ACC112 (cell line): ENCODE measurements around the gene ADCY3.

ENCODE experiments used
- H2AFZ ChIP-seq: fragments of 200-600 bp; sonication (generic); one replicate; pipeline ENCODE4 v1.6.0; 2017; ENCODE audit warnings: antibody characterized with exemption, low read length; ENCODE audit not compliant: unreplicated experiment
- H3K27ac ChIP-seq: fragments of 200-600 bp; sonication (generic); 2 replicates; pipeline ENCODE4 v1.5.1; 2014; ENCODE audit warnings: low read depth, mild to moderate bottlenecking, antibody characterized with exemption, low read length, moderate library complexity
- H3K27me3 ChIP-seq: fragments of 200-600 bp; sonication (generic); 2 replicates; pipeline ENCODE4 v1.6.1; 2014; ENCODE audit warnings: mild to moderate bottlenecking, antibody characterized with exemption, low read length, moderate library complexity, mixed read lengths; ENCODE audit not compliant: insufficient read depth
- H3K36me3 ChIP-seq: fragments of 200-600 bp; sonication (generic); 2 replicates; pipeline ENCODE4 v1.6.1; 2016; ENCODE audit warnings: mild to moderate bottlenecking, antibody characterized with exemption, low read length, moderate library complexity, mixed read lengths; ENCODE audit not compliant: insufficient read depth
- H3K4me1 ChIP-seq: fragments of 200-600 bp; sonication (generic); one replicate; pipeline ENCODE4 v1.6.1; 2016; ENCODE audit warnings: low read length, mixed read lengths; ENCODE audit not compliant: insufficient read depth, unreplicated experiment, control insufficient read depth
- H3K4me3 ChIP-seq: fragments of 200-600 bp; sonication (generic); 2 replicates; pipeline ENCODE4 v1.5.1; 2014; ENCODE audit warnings: mild to moderate bottlenecking, low read depth, low read length
- H3K79me2 ChIP-seq: fragments of 200-600 bp; sonication (generic); one replicate; pipeline ENCODE4 v1.6.0; 2016; ENCODE audit warnings: low read length; ENCODE audit not compliant: control insufficient read depth, unreplicated experiment, insufficient read depth

The ADCY3 gene

DNA sequence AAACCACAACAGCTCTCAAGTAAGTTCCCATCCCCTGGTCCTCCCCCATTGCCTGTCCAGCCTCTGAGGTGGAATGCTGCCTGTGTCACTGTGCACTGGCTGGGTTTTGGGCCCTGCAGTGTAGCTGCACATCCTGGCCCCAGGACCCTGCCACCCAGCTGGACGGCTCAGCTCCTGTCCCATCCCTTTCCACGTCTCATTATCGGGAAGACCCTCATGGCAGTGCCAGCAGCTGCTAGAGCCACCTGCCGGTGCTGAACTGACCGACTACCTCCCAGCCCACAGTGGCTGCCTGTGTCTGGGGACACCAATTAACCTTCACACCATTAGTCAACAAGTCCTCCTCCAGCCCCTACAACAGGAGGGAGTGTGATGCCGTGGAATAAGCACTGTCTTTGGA lies 31.9 kb downstream of the ADCY3 start:
- Histone ChIP-seq H3K79me2 (no peaks in the 10 kb centered on the region), H3K27ac (no peak overlapping the region), H3K36me3 (no peaks in the 10 kb centered on the region), H3K27me3 (no peaks in the 10 kb centered on the region), H3K4me3 (no peak overlapping the region), H3K4me1 (no peaks in the 10 kb centered on the region), H2AFZ (no peak overlapping the region)

GRCh38 chr2:24887307-24887874 lies 32.6 kb downstream of the ADCY3 start:
- no peak overlapping the region for H2AFZ ChIP-seq
- no peaks in the 10 kb centered on the region for H3K27me3 ChIP-seq

DNA sequence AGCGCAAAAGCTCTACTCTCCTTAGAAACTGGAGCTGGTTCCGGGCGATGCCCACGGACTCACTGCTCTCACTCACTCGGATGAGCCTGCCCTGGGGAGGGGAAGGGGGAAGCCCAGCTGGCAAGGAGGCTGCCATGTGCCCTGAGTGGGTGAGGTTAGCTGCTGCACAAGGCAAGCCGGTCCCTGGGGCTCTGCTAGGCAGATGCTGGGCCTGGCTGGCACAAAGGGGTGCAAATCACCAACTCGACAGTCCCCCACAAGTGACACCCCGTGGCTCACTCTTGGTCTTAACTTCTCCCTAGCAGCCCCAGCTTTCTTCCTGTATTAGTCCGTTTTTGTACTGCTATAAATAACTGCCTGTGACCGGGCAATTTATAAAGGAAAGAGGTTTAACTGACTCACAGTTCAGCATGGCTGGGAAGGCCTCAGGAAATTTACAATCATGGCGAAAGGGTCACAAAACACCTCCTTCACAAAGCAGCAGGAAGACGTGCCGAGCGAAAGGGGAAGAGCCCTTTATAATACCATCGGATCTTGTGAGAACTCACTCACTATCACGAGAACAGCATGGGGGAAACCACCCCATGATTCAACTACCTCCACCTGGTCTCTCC lies 33.2 kb downstream of the ADCY3 start:
- Histone ChIP-seq H3K4me1 (no peaks in the 10 kb centered on the region), H2AFZ (no peak overlapping the region), H3K4me3 (no peak overlapping the region), H3K27ac (no peak overlapping the region), H3K27me3 (no peaks in the 10 kb centered on the region), H3K36me3 (no peaks in the 10 kb centered on the region), H3K79me2 (no peaks in the 10 kb centered on the region)

More at GRCh38 chr2:24887307-24887874, 32.6 kb downstream of the ADCY3 start:
- H3K36me3 ChIP-seq, result no peaks in the 10 kb centered on the region
- H3K4me1 ChIP-seq, result no peaks in the 10 kb centered on the region
- no peak overlapping the region for H3K4me3 ChIP-seq
- no peak overlapping the region for H3K27ac ChIP-seq
- H3K79me2 ChIP-seq, result no peaks in the 10 kb centered on the region

DNA sequence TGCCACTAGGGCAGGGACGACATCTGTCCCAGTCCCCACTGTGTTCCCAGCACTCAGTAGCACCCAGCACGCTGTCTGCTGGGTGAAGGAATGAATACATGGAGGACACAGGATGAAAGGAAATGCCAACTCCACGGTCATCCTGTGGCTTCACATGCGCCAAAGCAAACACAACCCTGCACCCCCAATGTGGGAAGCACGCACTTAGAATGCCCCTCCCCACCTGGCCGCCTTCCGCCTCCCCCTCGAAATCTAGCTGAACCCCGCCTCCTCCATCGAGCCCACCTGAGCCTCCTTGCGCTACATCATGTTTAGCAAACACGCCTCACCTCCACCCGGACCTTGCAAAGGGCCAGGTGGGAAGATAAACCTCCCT lies 33.9 kb downstream of the ADCY3 start:
- Histone ChIP-seq H3K4me3 (no peak overlapping the region), H3K4me1 (no peaks in the 10 kb centered on the region), H3K27me3 (no peaks in the 10 kb centered on the region), H2AFZ (no peak overlapping the region), H3K36me3 (no peaks in the 10 kb centered on the region), H3K27ac (no peak overlapping the region), H3K79me2 (no peaks in the 10 kb centered on the region)

DNA sequence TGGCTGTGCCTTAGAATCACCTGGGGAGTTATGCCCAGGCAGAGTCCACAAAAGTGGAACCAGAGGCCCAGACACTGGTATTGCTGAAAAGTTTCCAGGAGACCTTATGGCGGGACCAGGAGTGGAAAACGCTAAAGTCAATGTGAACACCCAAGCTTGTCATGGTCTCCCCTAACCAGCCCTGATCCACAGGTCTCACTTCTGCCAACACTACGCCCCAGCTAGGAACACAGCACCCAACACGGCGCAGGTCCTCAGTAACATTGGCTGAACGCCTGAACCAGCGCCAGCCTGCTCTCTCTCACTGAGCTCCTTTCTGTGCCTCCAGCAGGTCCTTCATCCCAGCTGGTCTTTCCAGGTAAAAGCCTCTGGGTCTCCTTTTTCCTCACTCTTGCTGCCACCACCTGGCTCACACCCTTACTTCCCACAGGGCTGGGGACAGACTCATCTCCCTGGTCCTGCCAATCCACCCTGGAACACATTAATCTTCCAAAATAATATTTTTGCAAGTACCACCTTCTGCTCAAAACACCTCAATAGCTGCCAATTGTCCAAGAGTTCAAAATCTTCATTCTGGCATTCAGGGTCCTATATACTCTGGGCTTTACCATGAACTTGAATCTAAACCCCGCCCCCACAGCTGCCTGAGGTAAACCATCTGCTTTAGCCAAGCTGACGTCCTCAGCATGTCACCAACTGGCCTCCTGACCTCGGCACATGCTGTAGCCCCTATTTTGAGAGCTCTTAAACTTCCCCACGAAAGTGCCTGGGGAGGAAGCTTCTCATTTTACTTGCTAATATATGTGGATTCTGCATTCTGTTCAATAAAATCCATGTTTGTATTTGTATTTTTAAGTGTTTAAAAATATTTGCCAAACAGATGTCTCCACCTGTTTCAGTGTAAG lies 34.6 kb downstream of the ADCY3 start:
- no peak overlapping the region for H3K27ac ChIP-seq

GRCh38 chr2:24883946-24884345 lies 36.1 kb downstream of the ADCY3 start:
- H3K36me3 ChIP-seq, result no peaks in the 10 kb centered on the region
- no peak overlapping the region for H2AFZ ChIP-seq
- no peaks in the 10 kb centered on the region for H3K27me3 ChIP-seq
- H3K4me1 ChIP-seq, result no peaks in the 10 kb centered on the region
- no peak overlapping the region for H3K4me3 ChIP-seq
- H3K27ac ChIP-seq, result no peak overlapping the region
- H3K79me2 ChIP-seq, result no peaks in the 10 kb centered on the region

More for the DNA sequence above, 34.6 kb downstream of the ADCY3 start:
- Histone ChIP-seq H3K79me2 (no peaks in the 10 kb centered on the region), H3K27me3 (no peaks in the 10 kb centered on the region), H3K4me1 (no peaks in the 10 kb centered on the region), H3K36me3 (no peaks in the 10 kb centered on the region), H3K4me3 (no peak overlapping the region), H2AFZ (no peak overlapping the region)

GRCh38 chr2:24881623-24882022 lies 38.4 kb downstream of the ADCY3 start:
- no peak overlapping the region for H3K4me3 ChIP-seq

DNA sequence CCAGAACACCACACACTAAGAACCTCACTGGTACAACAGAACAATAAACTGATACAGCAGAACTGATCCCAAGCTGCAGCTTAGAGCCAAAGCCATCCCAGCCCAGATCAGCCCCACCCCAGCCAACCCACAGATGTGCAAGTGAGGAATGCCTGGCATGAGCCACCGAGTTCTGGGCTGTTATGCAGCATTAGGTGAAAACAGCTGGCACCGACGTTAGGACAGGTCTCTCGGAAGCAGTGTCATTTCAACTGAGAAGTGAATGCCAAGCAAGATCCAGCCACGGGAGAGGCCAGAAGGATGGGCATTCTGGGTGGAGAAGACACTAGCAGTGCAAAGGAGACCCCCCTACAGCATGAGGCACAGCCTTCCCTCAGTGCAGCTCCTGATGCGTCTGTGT lies 38.9 kb downstream of the ADCY3 start:
- Histone ChIP-seq H3K79me2 (no peaks in the 10 kb centered on the region), H3K27ac (no peak overlapping the region), H2AFZ (no peak overlapping the region), H3K36me3 (no peaks in the 10 kb centered on the region), H3K4me3 (no peak overlapping the region), H3K27me3 (no peaks in the 10 kb centered on the region), H3K4me1 (no peaks in the 10 kb centered on the region)

More at GRCh38 chr2:24881623-24882022, 38.4 kb downstream of the ADCY3 start:
- H3K36me3 ChIP-seq, result no peaks in the 10 kb centered on the region
- H3K27me3 ChIP-seq, result no peaks in the 10 kb centered on the region
- no peak overlapping the region for H2AFZ ChIP-seq
- no peak overlapping the region for H3K27ac ChIP-seq
- H3K4me1 ChIP-seq, result no peaks in the 10 kb centered on the region
- H3K79me2 ChIP-seq, result no peaks in the 10 kb centered on the region

DNA sequence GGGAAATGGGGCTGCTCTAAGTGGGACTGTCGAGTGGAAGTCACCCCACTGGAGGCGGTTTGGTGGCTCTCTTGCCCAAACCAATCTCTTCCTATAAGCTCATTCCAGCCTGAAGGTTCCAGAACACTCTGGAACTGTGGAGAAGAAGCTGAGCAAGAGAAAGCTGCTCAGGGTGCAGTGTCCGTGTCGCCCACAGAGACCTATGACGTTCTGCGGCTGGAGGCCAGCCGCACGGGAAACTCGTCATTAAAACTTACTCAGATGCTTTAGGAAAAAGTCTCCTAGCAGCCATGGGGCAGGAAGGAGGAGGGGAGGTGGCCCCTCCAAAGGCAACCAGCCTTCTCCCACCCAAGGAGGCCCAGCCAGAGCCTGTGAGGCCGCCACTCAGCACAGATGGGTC lies 41.7 kb downstream of the ADCY3 start:
- no peaks in the 10 kb centered on the region for H3K27me3 ChIP-seq
- no peaks in the 10 kb centered on the region for H3K79me2 ChIP-seq
- peaks cover 17% of the 10 kb centered on the region for H3K4me1 ChIP-seq
- H3K36me3 ChIP-seq, result no peaks in the 10 kb centered on the region
- no peak overlapping the region for H2AFZ ChIP-seq
- no peak overlapping the region for H3K27ac ChIP-seq
- no peak overlapping the region for H3K4me3 ChIP-seq

- Histone ChIP-seq H3K36me3 (no peaks in the 10 kb centered on the region), H2AFZ (no peak overlapping the region), H3K27ac (no peak overlapping the region), H3K4me3 (no peak overlapping the region), H3K27me3 (no peaks in the 10 kb centered on the region), H3K4me1 (peaks cover 20% of the 10 kb centered on the region), H3K79me2 (no peaks in the 10 kb centered on the region)
Measured at GRCh38 chr2:24877646-24878045, 42.4 kb downstream of the ADCY3 start.
